DLD1 (cell line): ENCODE measurements around the gene PAK6.

Experiments used
- in situ Hi-C: cut with HindIII; loops from 2 replicates; pipeline ENCODE4 v1.10.0; 2017; ENCODE audit warnings: low sequenced_read_pairs

PAK6 gene

GRCh38 chr15:40238532-40239403 lies at the start of gene PAK6:
Gene PAK6, plus strand, starts transcription at chr15:40239063. Its CDS starts 25,723 bp downstream, at chr15:40264786.
- in situ Hi-C loops = no loop called here

- in situ Hi-C loops = no loop called here
These were observed 48.3 kb upstream of the PAK6 start for GRCh38 chr15:40190591-40190990.

GRCh38 chr15:40192942-40193341 lies 45.9 kb upstream of the PAK6 start:
- in situ Hi-C loops = no loop called here

- in situ Hi-C loops = no loop called here
These were observed 41.4 kb upstream of the PAK6 start for GRCh38 chr15:40197434-40197833.

GRCh38 chr15:40198355-40199085 lies 40.3 kb upstream of the PAK6 start:
- in situ Hi-C loops = no loop called here

- in situ Hi-C loops = no loop called here
These were observed 34.8 kb upstream of the PAK6 start for GRCh38 chr15:40204100-40204499.

- in situ Hi-C loops = no loop called here
These were observed 21.6 kb upstream of the PAK6 start for GRCh38 chr15:40217166-40217824.

- in situ Hi-C loops = loop anchor here (5.0 to 10.0 kb wide), 2 partner anchors 52 to 175 kb away; no protein-coding TSS in a partner anchor
These were observed 19.1 kb upstream of the PAK6 start for GRCh38 chr15:40219801-40220200.

GRCh38 chr15:40222131-40222530 lies 16.7 kb upstream of the PAK6 start:
- in situ Hi-C loops = loop anchor here (5.0 to 10.0 kb wide), 2 partner anchors 50 to 177 kb away; no protein-coding TSS in a partner anchor

- in situ Hi-C loops = loop anchor here (10.0 kb wide), 1 partner anchor 182 kb away; no protein-coding TSS in a partner anchor
These were observed 12.1 kb upstream of the PAK6 start for GRCh38 chr15:40226736-40227135.

GRCh38 chr15:40229316-40229715 lies 9.5 kb upstream of the PAK6 start:
- in situ Hi-C loops = loop anchor here (10.0 kb wide), 1 partner anchor 185 kb away; no protein-coding TSS in a partner anchor

- in situ Hi-C loops = loop anchor here (10.0 kb wide), 1 partner anchor 185 kb away; no protein-coding TSS in a partner anchor
These were observed 8.9 kb upstream of the PAK6 start for GRCh38 chr15:40229956-40230355.

- in situ Hi-C loops = no loop called here
These were observed 6.2 kb upstream of the PAK6 start for GRCh38 chr15:40232625-40233070.

GRCh38 chr15:40233727-40234577 lies 4.9 kb upstream of the PAK6 start:
- in situ Hi-C loops = no loop called here

GRCh38 chr15:40234783-40235182 lies 4.1 kb upstream of the PAK6 start:
- in situ Hi-C loops = no loop called here

- in situ Hi-C loops = no loop called here
These were observed 3.5 kb upstream of the PAK6 start for GRCh38 chr15:40235201-40235885.

GRCh38 chr15:40239404-40239692 lies 485 bp downstream of the PAK6 start:
- in situ Hi-C loops = no loop called here

GRCh38 chr15:40239693-40240618 lies 1.1 kb downstream of the PAK6 start:
- in situ Hi-C loops = no loop called here
